ENCODE results near the gene TSPAN10.

TSPAN10 gene

DNA sequence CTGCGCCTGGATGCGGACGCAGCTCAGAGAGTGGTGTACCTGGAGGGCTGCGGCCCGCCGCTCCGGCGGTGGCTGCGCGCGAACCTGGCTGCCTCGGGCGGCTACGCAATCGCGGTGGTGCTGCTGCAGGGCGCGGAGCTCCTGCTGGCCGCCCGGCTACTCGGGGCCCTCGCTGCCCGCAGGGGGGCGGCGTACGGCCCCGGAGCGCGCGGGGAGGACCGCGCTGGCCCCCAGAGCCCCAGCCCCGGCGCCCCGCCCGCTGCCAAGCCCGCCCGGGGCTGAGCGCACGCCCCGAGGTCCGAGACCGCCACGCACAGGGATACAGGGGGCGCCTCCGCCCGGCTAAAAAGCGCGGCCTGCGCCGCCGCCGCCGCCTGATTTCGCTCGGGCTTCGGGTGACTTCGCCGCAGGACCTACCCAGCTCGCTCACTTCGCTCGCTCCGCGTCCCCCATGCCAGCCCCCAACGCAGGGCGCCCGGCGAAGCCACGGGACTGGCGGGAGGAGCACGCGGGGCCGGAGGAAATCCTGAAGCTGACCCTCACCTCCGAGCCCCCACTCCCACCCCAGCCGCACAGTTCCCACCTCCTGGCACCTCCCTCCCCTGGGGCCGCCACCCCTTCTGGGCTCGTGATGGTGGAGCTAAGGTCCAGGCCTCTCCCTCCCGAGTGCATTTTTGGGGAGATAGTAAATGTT is 11.2 kb downstream of the TSPAN10 start:
- no peak overlapping the region for H2AFZ ChIP-seq (ENCODE audit: insufficient read depth, low read length, poor library complexity)
- peaks cover 0 to 4% of the 10 kb centered on the region in 2 experiments for H3K4me1 ChIP-seq (ENCODE audit: control insufficient read depth in 1 of 2, insufficient read depth in 2 of 2, low read length in 2 of 2)
- no peak overlapping the region for H3K18ac ChIP-seq (ENCODE audit: low read length)
- no peak overlapping the region for H2BK12ac ChIP-seq (ENCODE audit: low read length)
- no peaks in the 10 kb centered on the region for H3K79me2 ChIP-seq (ENCODE audit: control insufficient read depth, insufficient read depth, low read length, poor library complexity)
- H2AK5ac ChIP-seq (ENCODE audit: low read length), result no peak overlapping the region
- H3K4me3 ChIP-seq (ENCODE audit: low read depth, low read length), result no peak overlapping the region
- peaks cover 15% of the 10 kb centered on the region for H3K27me3 ChIP-seq (ENCODE audit: insufficient read depth, low read length)
- no peaks in the 10 kb centered on the region for H3K36me3 ChIP-seq (ENCODE audit: control insufficient read depth in 1 of 2, insufficient read depth in 2 of 2, low read length in 2 of 2)
- WGBS (ENCODE audit: extremely low coverage, insufficient coverage, insufficient read length), result no CpG with 5 or more reads among the region's 78 CpGs
- H3K9me3 ChIP-seq (ENCODE audit: insufficient read depth, low read depth, low read length), result peaks cover 17% of the 10 kb centered on the region
- H4K12ac ChIP-seq (ENCODE audit: low read depth, low read length), result no peak overlapping the region
- H4K8ac ChIP-seq (ENCODE audit: low read depth, low read length), result no peak overlapping the region
- H2BK5ac ChIP-seq (ENCODE audit: low read depth, low read length, poor library complexity), result no peak overlapping the region
- H3K9ac ChIP-seq (ENCODE audit: low read length), result no peak overlapping the region
- H3K4ac ChIP-seq (ENCODE audit: low read depth, low read length), result no peak overlapping the region
- no peak overlapping the region for H3K14ac ChIP-seq (ENCODE audit: low read length)
- H2BK120ac ChIP-seq (ENCODE audit: insufficient read depth, low read length, poor library complexity), result no peak overlapping the region
- H3K23ac ChIP-seq (ENCODE audit: low read length), result no peak overlapping the region
- DNase-seq, result peak in 1 of 2 donors; percentile 35
- H4K91ac ChIP-seq (ENCODE audit: low read depth, low read length), result no peak overlapping the region
- no peaks in the 10 kb centered on the region for H3K79me1 ChIP-seq (ENCODE audit: low read length)
- H3K27ac ChIP-seq (ENCODE audit: low read depth, low read length), result no peak overlapping the region
- H3K4me2 ChIP-seq (ENCODE audit: low read length), result no peak overlapping the region

- Histone ChIP-seq H3K9me3 (ENCODE audit: insufficient read depth, low read depth, low read length) (peaks cover 17% of the 10 kb centered on the region), H3K79me1 (ENCODE audit: low read length) (no peaks in the 10 kb centered on the region), H3K4me1 (ENCODE audit: control insufficient read depth in 1 of 2, insufficient read depth in 2 of 2, low read length in 2 of 2) (peaks cover 0 to 4% of the 10 kb centered on the region in 2 experiments), H3K9ac (ENCODE audit: low read length) (no peak overlapping the region), H4K8ac (ENCODE audit: low read depth, low read length) (no peak overlapping the region), H2AFZ (ENCODE audit: insufficient read depth, low read length, poor library complexity) (no peak overlapping the region), H2BK120ac (ENCODE audit: insufficient read depth, low read length, poor library complexity) (no peak overlapping the region), H3K4ac (ENCODE audit: low read depth, low read length) (no peak overlapping the region), H2BK5ac (ENCODE audit: low read depth, low read length, poor library complexity) (no peak overlapping the region), H3K4me2 (ENCODE audit: low read length) (no peak overlapping the region), H3K27me3 (ENCODE audit: insufficient read depth, low read length) (peaks cover 15% of the 10 kb centered on the region), H3K23ac (ENCODE audit: low read length) (no peak overlapping the region), H3K36me3 (ENCODE audit: control insufficient read depth in 1 of 2, insufficient read depth in 2 of 2, low read length in 2 of 2) (no peaks in the 10 kb centered on the region), H3K4me3 (ENCODE audit: low read depth, low read length) (no peak overlapping the region), H4K91ac (ENCODE audit: low read depth, low read length) (no peak overlapping the region), H3K79me2 (ENCODE audit: control insufficient read depth, insufficient read depth, low read length, poor library complexity) (no peaks in the 10 kb centered on the region), H3K14ac (ENCODE audit: low read length) (no peak overlapping the region), H2AK5ac (ENCODE audit: low read length) (no peak overlapping the region), H3K18ac (ENCODE audit: low read length) (no peak overlapping the region), H2BK12ac (ENCODE audit: low read length) (no peak overlapping the region), H3K27ac (ENCODE audit: low read depth, low read length) (no peak overlapping the region), H4K12ac (ENCODE audit: low read depth, low read length) (no peak overlapping the region)
- DNase-seq, result no peak
- WGBS (ENCODE audit: extremely low coverage, insufficient coverage, insufficient read length), result no CpG with 5 or more reads among the region's 14 CpGs
These were observed 11.7 kb downstream of the TSPAN10 start for GRCh38 chr17:81648707-81649085.

DNA sequence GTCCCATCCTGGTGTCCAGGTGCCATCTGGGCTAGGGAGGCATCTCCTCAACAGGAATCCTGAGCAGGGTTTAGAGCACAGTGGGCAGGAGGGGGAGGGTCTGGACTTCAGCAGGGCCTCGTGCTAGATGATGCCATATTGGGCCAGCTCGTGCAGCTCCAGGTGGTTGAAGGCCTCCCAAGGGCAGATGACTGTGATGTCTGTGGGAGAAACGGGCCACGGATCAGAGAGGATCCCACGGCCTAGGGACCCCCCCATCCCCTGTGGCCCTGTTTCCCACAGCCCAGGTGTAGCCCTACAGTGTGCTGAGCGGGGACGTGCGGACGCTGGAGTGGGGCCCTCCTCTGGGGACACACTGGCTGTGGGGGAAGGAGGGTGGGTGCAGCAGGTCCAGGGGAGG is 14.0 kb downstream of the TSPAN10 start:
- H3K27me3 ChIP-seq (ENCODE audit: insufficient read depth, low read length), result peaks cover 15% of the 10 kb centered on the region
- no peak overlapping the region for H2AFZ ChIP-seq (ENCODE audit: insufficient read depth, low read length, poor library complexity)
- no CpG with 5 or more reads among the region's 9 CpGs for WGBS (ENCODE audit: extremely low coverage, insufficient coverage, insufficient read length)
- peaks cover 0 to 4% of the 10 kb centered on the region in 2 experiments for H3K4me1 ChIP-seq (ENCODE audit: control insufficient read depth in 1 of 2, insufficient read depth in 2 of 2, low read length in 2 of 2)
- H3K4me3 ChIP-seq (ENCODE audit: low read depth, low read length), result no peak overlapping the region
- H3K27ac ChIP-seq (ENCODE audit: low read depth, low read length), result no peak overlapping the region
- H3K9ac ChIP-seq (ENCODE audit: low read length), result no peak overlapping the region
- no peak overlapping the region for H2BK5ac ChIP-seq (ENCODE audit: low read depth, low read length, poor library complexity)
- DNase-seq, result no peak
- H3K36me3 ChIP-seq (ENCODE audit: control insufficient read depth in 1 of 2, insufficient read depth in 2 of 2, low read length in 2 of 2), result no peaks in the 10 kb centered on the region
- no peak overlapping the region for H3K23ac ChIP-seq (ENCODE audit: low read length)
- H3K14ac ChIP-seq (ENCODE audit: low read length), result no peak overlapping the region
- H3K9me3 ChIP-seq (ENCODE audit: insufficient read depth, low read depth, low read length), result peaks cover 17% of the 10 kb centered on the region
- no peak overlapping the region for H3K4me2 ChIP-seq (ENCODE audit: low read length)
- no peaks in the 10 kb centered on the region for H3K79me2 ChIP-seq (ENCODE audit: control insufficient read depth, insufficient read depth, low read length, poor library complexity)
- H3K4ac ChIP-seq (ENCODE audit: low read depth, low read length), result no peak overlapping the region
- H4K91ac ChIP-seq (ENCODE audit: low read depth, low read length), result no peak overlapping the region
- H3K18ac ChIP-seq (ENCODE audit: low read length), result no peak overlapping the region
- no peak overlapping the region for H4K8ac ChIP-seq (ENCODE audit: low read depth, low read length)
- no peak overlapping the region for H2AK5ac ChIP-seq (ENCODE audit: low read length)
- H3K79me1 ChIP-seq (ENCODE audit: low read length), result no peaks in the 10 kb centered on the region
- H2BK12ac ChIP-seq (ENCODE audit: low read length), result no peak overlapping the region
- H4K12ac ChIP-seq (ENCODE audit: low read depth, low read length), result no peak overlapping the region
- no peak overlapping the region for H2BK120ac ChIP-seq (ENCODE audit: insufficient read depth, low read length, poor library complexity)

- H2BK12ac ChIP-seq (ENCODE audit: low read length), result no peak overlapping the region
- H3K9ac ChIP-seq (ENCODE audit: low read length), result peak overlapping the region; percentile 52
- H3K79me2 ChIP-seq (ENCODE audit: control insufficient read depth, insufficient read depth, low read length, poor library complexity), result no peaks in the 10 kb centered on the region
- H2BK5ac ChIP-seq (ENCODE audit: low read depth, low read length, poor library complexity), result no peak overlapping the region
- H3K4me1 ChIP-seq (ENCODE audit: control insufficient read depth in 1 of 2, insufficient read depth in 2 of 2, low read length in 2 of 2), result peaks cover 0 to 4% of the 10 kb centered on the region in 2 experiments
- no peak overlapping the region for H2AFZ ChIP-seq (ENCODE audit: insufficient read depth, low read length, poor library complexity)
- H3K18ac ChIP-seq (ENCODE audit: low read length), result no peak overlapping the region
- H2BK120ac ChIP-seq (ENCODE audit: insufficient read depth, low read length, poor library complexity), result no peak overlapping the region
- peak overlapping the region; percentile 28 for H3K4me3 ChIP-seq (ENCODE audit: low read depth, low read length)
- H4K91ac ChIP-seq (ENCODE audit: low read depth, low read length), result no peak overlapping the region
- H3K79me1 ChIP-seq (ENCODE audit: low read length), result no peaks in the 10 kb centered on the region
- no peak overlapping the region for H3K4ac ChIP-seq (ENCODE audit: low read depth, low read length)
- no peak overlapping the region for H3K27ac ChIP-seq (ENCODE audit: low read depth, low read length)
- H4K8ac ChIP-seq (ENCODE audit: low read depth, low read length), result no peak overlapping the region
- no CpG with 5 or more reads among the region's 10 CpGs for WGBS (ENCODE audit: extremely low coverage, insufficient coverage, insufficient read length)
- H3K9me3 ChIP-seq (ENCODE audit: insufficient read depth, low read depth, low read length), result peaks cover 17% of the 10 kb centered on the region
- H2AK5ac ChIP-seq (ENCODE audit: low read length), result no peak overlapping the region
- no peak overlapping the region for H3K14ac ChIP-seq (ENCODE audit: low read length)
- H3K23ac ChIP-seq (ENCODE audit: low read length), result peak overlapping the region; percentile 84
- H3K27me3 ChIP-seq (ENCODE audit: insufficient read depth, low read length), result peaks cover 15% of the 10 kb centered on the region
- H3K4me2 ChIP-seq (ENCODE audit: low read length), result no peak overlapping the region
- no peak overlapping the region for H4K12ac ChIP-seq (ENCODE audit: low read depth, low read length)
- no peaks in the 10 kb centered on the region for H3K36me3 ChIP-seq (ENCODE audit: control insufficient read depth in 1 of 2, insufficient read depth in 2 of 2, low read length in 2 of 2)
- no peak for DNase-seq
These were observed 14.7 kb downstream of the TSPAN10 start for GRCh38 chr17:81651692-81652091.
